Hematopoietic multipotent progenitor cell (in vitro differentiated cells): ENCODE results near the gene FAM149B1. TPM values are rescaled to one million over a fixed set of nuclear protein-coding genes. Genes with fewer than 3 reads are reported as not detected.
A peak's percentile ranks its signal among the peaks of the same experiment; 100 is the strongest.
"Not testable (repeated sequence)": the region's sequence is repeated elsewhere in the genome, so short reads cannot be mapped to it uniquely, and the experiment has no call there.

Source experiments
- DNase-seq, 3 donors: peaks; one replicate each; pipeline ENCODE4 v3.0.0-alpha.2; 2011 to 2015; ENCODE audit warnings: low read depth in 2 of 3, low spot score in 2 of 3
- total RNA-seq: library from RNA; depleted of rRNA; stranded (reverse); fragments of >200 nt; gene quantifications from one replicate; pipeline ENCODE4 v1.2.3, GENCODE V29; 2012

Gene FAM149B1
- total RNA-seq, 1 donor = 18.3 TPM

DNA sequence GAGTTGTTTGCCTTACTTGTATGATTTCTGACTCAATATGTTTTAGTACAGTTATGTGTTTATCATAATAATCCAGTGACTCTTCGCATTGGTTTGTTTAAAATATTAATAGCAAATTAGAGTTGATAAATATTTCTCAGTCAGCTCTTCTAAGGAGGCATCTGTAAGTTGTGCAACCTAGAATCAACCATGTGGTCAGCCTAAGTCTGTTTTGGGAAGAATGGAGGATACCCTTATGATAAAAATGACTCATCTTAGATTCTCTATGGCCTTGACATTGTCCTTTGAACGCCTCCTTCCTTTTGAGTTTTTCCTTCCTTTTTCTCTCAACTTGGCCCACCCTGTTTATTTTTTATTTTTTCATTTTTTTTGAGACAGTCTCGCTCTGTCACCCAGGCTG, 60.3 kb downstream of the FAM149B1 start:
- no peak for DNase-seq

DNA sequence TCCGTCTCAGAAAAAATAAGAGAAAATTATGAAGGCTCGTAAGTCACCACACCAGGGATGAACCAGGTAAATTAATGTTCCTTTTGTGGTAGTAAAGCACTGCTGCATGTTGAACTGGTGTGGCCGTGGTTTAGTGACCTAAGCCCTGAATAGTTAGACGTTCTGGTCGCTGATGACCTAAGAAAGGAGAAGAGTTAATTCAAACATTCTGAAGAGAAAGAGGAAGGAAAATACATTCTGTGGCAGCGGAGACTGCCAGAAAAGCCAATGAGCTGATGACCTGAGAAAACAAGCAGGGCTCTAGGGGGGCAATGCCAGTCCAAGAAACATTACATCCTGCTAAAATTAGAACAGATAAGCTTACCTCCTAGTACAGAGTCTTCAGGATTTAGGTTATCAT, 61.6 kb downstream of the FAM149B1 start:
- DNase-seq = peak in 1 of 3 donors; percentile 47

DNA sequence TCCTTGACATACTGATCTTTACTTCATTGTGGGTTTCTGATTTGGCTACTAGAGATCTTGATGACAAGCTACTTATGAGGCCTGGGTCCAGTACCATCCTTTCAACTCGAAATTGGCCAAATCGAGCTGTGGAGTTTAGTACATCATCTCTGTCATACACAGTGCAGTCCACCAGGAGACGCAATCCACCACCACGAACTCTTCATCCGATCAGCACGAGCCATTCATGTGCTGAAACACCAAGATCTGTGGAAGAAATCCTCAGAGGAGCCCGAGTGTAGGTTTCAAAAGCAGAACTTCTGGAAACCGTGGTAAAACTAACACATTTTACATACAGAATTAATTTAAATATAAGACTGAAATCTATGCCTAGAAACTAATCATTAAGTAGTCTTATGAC, 65.0 kb downstream of the FAM149B1 start:
- DNase-seq = peak in 2 of 3 donors; percentile 36 to 45

DNA sequence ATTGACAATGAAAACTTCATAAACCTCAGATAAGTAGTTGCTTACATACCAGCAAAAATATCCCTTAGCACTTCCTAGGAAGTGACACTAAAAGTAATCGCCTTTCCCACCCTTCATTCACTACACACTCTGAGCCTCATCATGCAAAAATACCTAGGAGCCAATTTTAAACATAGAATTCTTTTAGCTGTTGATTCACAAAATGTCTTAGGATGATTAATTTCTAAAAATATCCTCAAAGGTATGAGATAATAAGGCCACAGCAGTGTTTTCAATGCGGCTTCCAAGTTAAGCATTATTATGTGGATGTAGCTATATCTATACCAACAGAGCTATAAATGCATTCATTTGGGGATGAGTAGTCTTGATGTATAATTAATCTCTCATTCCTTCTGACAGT, 66.0 kb downstream of the FAM149B1 start:
- DNase-seq = no peak

DNA sequence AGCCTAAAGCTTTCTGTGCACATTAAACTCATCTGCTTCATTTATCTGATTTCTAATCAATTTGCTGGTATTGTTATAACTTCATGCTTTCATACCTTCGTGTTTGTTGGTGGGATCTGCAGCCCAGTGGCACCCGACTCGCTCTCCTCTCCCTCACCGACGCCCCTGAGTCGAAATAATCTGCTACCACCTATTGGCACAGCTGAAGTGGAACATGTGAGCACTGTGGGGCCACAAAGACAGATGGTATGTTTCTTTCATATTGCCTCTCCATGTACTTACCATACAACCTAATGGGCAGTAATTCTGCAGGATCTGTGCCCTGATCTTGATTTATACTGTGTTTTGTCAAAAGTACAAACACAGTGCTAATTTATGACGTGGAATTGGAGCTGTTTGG, 66.8 kb downstream of the FAM149B1 start:
- DNase-seq = no peak

DNA sequence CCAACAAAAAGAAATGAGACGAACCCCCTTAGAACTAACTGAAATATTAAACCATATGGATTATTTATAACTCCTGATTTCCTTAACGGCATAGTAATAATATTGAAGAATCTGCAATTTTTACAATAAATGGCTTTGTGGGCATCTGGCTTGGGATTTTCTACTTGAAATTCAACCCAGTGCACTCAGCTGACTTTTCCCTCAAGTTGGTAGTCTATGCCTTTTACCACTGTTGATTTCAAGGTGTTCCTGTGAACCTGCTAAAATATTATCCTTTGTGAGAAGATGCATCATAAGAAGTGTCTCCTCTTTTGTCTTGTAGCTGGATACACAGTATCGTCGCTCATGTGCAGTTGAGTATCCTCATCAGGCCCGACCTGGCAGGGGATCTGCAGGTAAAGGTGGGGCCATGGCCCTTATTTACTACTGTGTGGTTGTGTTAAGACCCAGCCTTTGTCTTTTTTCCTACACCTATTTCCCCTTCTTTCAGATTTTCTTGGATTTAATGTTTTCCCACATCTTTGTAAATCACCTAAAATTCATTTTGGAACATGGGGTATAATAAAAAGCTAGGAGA, 71.2 kb downstream of the FAM149B1 start:
- DNase-seq = no peak

DNA sequence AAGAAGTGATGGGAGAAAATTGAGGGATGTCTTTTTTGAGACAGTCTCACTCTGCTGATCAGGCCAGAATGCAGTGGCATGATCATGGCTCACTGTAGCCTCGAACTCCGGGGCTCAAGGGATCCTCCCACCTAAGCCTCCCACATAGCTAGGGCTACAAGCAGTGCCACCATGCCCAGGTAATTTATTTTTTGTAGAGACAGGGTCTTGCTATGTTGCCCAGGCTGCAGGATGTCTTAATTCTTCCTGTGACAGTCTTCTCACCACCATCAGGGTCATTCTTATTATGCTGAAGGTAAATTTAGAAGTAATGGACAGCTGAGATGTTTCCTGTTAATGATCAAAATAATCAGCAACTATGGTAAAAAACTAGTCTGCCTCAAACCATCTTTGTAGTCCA, 72.0 kb downstream of the FAM149B1 start:
- no peak for DNase-seq

DNA sequence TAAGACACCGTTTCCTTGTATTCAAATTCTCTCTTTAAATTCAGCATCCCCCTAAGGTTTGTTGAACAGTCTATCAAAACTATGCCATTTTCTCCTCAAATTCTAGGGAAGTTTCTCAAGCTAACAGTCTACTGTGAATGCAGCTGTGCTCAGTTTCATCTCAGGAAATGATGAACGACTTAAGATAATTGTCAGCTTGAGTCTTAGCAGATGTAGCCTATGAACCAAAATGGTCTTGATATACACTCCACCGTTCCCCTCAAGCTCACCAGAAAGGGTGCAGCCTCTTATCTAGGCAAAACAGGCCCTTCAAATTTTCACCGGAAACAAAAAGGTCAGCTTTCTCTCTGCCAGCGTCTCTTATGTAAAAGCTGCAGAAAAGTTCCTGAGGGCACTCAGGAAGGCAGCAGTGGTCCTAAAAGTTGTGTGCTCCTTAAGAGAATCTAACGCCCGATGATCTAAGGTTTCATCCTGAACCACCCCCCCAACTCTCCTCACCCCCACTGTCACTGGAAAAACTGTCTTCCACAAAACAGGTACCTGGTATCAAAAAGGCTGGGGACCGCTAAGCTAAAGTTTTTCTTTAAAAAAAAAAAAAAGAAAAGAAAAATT, 77.1 kb downstream of the FAM149B1 start:
- peak in 2 of 3 donors; percentile 66 to 78 for DNase-seq

DNA sequence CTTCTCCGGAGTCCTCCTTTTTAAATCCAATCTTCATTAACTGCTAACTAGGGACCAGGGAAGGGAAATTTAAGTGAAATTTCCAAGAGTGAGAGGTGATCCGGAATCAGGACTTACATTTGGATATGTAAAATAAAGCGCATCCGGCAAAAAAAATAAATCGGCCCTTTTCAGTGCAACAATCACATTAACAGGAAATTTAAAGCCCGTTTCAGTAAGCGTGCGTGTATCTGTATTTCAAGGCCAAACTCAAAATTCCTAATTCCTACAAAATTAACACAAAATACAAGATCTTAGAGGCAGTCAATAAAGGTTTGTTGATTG, 78.4 kb downstream of the FAM149B1 start:
- DNase-seq = no peak

DNA sequence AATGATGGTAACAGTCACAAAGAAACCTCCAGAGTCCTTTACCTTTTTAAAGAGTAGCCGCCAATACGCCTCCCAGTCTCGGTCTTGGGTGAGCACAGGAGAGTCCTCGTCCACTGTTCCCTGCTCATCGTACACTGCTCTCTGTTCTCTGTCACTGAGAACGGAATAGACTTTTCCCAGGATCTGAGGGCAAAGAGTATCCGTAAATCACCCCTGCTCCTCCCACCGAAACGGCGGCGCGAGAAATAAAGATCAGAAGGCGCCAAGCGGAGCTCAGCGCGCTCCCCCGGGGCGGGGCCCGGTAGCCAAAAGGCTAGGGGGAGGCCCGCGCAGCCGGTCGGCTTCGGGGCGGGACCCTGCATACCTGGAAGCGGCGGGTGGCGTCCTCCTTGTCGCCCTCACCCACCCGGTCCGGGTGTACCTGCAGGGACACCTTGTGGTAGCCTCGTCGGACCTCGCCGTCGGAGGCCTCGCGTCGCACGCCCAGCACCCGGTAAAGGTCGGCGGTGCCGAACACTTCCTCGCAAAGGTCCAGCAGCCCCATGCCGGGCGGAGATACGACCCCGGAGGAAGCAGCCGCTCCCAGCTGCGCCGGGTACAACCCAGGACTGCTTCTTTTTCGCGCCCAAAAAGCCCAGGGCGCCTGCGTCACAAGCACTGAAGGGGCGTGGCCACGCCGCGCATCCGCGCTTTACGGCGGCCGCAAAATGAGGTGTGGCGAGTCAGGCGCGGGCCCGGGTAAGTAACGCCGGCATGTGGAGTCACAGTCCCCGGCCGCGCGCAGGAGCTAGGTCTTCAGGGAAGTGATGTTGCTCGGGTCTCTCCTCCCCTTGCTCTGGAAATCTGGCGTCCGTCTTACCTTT, 79.0 kb downstream of the FAM149B1 start, which contains the start of gene DNAJC9:
DNAJC9 (minus strand) TSS at position 610 of the 863 bp plus-strand sequence; CDS start at position 544, 66 bp downstream.
- peak; percentile 91 to 96 (median 95) for DNase-seq

DNA sequence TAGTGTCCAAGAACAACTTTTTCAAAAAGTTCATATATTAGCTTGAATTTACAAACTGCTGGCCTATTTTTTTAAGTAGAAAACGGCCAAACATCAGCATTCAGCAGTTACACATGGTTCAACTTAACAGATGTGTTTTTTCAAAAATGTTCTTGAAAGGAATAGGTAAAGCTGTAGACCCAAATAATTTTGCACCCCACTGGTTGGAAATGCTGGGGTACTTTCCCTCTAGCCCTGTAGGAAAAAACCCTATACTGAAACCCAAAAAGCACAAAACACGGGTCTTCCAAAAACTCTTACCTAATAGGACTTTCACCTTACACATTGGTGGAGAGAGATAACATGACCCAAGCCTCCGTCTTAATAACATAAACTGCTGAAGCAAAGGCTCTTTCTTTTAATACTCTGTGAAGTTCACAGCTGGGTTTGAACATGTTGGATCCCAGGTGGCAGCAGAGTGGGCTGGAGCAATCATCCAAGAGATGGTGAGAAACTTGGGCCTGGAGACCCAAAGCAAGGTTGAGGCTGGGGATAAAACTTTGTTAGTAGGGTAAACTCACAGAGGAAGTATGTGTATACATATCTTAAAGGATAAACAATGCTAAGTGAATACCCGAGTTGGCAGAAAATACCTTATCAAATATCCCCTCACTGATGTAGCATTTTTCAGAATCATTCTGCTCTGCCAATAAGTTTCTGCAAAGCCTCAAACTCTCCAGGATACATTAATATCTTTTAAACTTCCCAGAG, 79.8 kb downstream of the FAM149B1 start:
- no peak for DNase-seq

DNA sequence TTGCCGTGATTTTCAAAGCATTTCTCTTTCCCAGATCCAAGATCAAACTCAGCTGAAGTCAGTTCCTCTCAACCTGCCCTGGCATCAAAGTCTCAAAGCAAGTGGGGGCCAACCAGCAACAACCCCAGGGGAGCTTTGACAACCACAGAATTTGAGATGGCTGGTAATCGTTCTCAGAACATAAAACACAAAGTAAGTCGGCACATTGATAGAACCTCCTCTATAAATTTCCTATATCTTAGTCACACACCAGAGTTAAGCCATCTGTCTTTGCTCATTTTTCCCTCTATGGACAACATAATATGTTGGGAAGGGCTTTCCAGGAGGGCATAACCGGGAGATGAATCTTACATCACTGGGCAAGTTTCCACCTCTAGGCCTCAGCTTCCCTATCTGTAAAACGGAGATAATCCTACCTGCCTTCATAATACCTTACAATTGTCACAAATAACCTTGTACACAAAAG, 80.4 kb downstream of the FAM149B1 start:
- no peak for DNase-seq

DNA sequence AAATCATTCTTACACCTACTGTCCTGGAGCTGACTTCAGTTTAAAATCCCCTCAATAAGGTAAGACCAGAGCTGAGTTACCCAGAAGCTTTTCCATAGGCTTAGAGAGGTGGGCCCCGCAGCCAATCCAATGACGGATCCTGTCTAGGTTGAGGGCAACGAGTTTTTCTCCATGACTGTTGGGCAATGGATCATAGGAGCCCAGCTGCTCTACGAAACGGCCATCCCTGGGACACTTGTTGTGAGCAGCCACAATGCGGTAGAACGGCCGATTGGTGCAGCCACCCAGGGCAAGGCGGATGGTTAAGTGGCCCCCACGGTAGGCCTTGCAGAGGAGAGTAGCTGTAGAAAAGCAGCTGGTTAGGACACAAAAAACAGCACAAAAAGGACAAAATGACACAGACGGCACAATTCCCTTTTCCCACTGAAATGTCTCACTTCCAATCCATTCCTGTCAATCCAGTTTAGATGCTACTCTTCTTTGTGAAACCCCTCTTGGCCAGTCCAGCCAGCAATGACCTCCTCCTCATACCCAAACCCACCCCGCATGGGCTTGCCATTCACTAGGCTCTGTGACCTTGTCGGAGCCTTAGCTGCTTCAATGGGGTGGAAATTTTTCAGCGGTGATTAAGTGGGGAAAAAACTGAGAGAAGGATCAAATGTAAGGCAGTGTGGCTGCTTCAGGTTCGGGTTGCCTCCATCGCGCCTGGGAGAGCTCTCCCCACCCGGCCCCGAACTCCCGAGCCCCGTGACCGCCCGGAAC, 83.9 kb downstream of the FAM149B1 start:
- no peak for DNase-seq

DNA sequence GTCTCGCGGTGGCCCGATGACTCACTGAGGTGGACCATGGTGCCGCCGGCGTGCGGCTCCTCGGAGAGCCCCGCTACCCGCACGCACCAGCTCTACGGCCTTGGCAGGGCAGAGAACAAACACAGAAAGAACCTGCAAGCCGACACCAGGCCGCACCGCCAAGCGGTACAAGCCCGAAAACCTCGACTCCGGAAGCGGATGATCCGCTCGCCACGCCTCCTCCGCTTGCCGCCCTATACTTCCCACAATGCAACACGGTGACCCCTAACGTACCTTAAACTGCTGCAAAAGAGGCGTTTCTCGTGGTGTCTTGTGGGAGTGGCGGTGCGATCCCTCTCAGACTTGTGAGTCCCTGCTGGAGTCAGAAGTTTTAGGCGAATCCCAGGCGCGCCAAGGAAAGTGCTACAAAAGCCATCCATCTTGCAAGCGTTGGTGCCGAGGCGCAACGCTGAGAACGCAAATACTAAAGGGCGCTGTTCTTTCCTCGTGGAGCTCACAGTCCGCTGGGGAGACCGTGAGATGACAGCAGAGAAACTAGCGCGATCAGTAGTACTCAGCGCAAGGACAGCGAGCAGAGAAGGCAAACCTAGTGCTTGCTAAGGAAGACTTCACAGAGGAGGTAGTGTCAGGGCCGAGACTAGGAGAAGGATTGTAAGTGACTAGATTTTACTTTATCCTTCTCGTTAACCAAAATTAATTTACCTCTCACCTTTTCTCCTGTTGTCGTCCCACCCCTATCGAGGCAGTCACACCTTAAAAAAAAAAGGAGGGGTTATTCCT, 84.7 kb downstream of the FAM149B1 start, which contains the start of gene MRPS16:
MRPS16 (minus strand) TSS at position 200 of the 780 bp plus-strand sequence; CDS start at position 38, 162 bp downstream.
- peak; percentile 83 to 95 (median 92) for DNase-seq

DNA sequence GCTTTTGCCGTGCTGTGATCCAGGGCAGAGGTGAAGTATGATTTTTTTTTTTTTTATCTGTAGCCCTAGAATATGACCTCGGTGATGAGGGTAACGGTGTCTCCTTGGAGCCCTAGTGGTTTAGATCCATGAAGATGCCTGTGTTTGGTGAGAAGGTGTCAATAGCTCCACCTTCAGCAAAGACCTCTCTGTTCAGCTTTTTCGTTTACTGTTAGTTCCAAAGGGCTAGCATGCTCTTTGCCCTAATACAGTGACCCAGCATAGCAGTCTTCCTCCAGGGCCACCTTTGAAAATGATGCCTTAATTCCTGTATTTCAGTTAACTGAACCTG, 85.3 kb downstream of the FAM149B1 start:
- DNase-seq = peak in 1 of 3 donors; percentile 17

DNA sequence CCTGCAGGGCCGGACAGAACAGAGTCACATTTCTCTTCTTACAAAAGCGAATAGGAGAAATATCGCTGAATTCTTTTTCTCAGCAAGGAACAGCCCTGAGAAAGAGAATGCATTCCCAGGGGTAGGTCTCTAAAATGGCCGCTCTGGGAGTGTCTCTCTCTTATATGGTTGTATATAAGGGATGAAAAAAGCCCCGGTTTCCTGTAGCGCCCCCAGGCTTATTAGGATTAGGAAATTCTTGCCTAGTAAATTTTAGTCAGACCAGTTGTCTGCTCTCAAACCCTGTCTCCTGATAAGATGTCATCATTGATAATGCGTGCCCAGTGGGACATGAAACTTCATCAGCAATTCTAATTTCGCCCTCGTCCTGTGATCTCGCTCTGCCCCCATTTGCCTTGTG, 90.7 kb downstream of the FAM149B1 start:
- DNase-seq = not testable (repeated sequence)

DNA sequence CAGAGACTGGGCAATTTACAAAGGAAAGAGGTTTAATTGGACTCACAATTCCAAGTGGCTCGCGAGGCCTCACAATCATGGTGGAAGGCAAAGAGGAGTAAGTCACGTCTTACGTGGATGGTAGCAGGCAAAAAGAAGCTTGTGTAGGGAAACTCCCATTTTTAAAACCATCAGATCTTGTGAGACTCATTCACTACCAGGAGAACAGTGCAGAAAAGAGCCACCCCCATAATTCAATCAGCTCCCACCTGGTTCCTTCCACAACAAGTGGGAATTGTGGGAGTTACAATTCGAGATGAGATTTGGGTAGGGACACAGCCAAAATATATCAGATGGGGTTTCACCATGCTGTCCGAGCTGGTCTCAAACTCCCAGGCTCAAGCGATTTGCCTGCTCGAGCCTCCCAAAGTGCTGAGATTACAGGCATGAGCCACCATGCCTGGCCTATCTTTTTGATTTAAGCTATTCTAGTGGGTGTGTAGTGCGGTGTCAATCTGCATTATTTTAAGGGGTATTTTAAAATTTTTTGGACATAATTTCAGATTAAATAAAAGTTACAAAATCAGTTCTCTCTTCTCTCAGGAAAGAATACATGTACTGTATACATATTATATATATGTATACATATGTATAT, 93.6 kb downstream of the FAM149B1 start:
- DNase-seq = no peak

DNA sequence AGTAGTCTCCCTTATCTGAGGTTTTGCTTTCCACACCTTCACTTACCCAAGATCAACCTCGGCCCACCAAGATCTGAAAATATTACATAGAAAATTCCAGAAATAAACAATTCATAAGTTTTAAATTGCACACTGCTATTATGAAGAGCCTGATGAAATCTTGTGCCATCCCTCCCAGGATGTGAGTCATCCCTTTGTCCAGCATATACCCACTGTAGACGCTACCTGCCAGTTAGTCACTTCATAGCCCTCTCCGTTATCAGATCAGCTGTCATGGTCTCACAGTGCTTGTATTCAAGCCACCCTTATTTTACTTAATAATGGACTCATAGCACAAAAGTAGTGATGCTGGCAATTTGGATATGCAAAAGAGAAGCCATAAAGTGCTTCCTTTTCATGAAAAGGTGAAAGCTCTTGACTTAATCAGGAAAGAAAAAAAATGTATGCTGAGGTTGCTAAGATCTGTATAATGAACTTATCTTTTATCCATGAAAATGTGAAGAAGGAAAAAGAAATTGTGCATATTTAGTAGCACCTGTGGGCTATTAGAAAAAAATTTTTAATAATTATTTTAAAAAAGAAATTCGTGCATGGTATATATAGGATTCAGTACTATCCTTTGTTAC, 94.3 kb downstream of the FAM149B1 start:
- no peak for DNase-seq
